NCI-H446 treated with DMSO at 0.1 percent for 48 hours (cell line): Measurements from ENCODE around the gene IRF2BP2.

Experiments used
- DNase-seq: peaks from one replicate; lab custom pipeline; 2025; lab: John Stamatoyannopoulos, UW

The IRF2BP2 gene

DNA sequence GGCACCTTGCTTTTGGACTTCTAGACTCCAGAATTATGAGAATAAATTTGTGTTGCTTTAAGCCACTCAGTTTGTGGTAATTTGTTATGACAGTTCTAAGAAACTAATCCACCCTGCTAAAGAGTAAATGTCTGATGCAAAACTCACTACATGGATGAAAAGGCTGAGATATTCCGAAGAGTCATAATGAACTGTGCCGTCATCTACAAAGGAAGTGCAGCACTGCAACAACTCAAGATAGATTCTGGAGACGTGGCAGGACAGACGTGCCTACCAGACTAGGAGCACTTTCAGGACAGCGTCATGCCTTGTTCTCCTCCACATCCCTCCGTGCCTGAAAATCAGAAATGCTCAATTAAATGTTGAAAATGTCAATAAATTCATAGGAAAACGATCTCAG is 24.4 kb upstream of the IRF2BP2 start:
- no peak for DNase-seq

DNA sequence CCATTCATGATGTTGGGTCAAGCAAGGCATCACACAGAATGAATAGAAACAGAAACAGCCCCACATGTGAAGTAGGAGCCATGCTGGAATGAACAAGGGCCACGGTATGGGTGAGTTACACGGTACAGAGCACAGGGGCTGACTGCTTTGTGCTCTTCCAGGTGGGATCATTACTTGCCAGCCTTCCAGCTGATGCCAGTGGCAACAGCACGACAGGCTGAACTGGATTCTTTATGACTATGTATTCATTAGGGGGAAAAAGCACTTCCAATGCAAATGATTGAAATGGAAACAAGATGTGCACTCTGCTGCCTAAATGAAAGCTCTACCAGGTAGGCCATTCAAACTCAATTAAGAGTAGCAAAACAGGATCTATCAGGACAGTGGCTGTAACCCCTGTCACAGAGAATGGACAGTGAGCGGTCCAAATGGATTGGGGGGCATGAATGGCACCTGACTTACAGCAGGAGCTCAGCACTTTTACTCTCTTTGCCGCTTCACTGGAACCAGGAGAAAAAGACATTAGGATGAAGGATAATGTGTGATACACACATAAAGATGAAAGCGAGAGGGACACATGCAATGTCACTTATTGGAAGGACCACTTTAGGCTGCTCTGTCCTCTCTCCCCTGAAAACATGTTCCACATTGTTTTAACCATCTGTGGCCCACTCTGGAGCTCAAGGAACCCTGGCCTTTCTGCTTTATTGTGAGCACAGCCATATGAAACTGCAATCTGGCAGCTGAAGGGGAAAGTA is 23.4 kb upstream of the IRF2BP2 start:
- DNase-seq, result no peak

DNA sequence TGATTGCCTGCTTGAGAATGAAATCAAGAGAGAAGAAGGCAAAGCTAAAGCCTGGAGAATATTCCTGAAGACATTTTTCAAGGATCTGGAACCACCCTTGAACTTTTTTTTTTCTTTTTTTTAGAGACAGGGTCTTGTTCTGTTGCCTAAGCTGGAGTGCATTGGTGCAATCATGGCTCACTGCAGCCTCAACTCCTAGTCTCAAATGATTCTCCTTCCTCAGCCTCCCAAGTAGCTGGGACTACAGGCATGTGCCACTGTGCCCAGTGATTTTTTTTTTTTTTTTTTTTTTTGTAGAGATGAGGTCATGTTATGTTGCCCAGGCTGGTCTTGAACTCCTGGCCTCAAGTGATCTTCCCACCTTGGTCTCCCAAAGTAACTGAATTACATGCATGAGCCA is 22.2 kb upstream of the IRF2BP2 start:
- no peak for DNase-seq

DNA sequence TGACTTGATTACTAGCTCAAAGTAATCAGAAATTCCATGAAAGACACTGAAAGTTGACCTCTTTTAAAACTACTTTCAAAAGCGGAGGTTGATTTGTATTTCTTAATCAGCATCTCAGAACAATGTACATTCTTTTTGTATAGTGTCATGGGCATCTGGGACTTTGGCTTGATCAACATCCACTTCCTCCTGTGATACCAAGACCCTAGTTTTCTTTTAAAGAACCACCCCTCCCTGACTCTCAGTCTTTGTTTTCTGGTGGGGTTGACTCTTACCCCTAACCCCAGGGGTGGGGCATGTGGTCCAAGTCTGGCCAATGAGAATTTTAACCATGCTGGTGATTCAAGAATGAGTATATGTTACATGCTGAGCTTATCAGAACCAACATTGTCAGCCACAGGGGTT is 21.7 kb upstream of the IRF2BP2 start:
- DNase-seq, result no peak

DNA sequence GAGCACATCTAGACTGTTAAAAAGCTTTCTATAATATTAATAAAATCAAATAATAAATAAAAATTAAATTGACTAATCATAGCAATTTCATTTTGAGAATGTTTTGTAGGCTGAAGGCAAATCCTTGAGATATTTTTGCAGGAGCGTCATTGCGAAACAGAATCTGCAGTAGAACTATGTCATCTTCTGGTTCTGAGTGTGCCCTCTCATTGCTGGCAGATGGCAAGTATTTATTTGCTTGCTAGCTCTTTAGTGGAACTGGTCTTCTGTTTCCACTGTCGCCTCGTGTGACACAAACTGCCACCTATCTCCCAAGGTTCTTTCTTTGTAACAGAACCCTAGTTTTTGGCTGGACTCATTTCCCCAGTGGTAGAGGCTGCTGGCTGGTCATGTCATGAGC is 19.0 kb upstream of the IRF2BP2 start:
- DNase-seq, result no peak

DNA sequence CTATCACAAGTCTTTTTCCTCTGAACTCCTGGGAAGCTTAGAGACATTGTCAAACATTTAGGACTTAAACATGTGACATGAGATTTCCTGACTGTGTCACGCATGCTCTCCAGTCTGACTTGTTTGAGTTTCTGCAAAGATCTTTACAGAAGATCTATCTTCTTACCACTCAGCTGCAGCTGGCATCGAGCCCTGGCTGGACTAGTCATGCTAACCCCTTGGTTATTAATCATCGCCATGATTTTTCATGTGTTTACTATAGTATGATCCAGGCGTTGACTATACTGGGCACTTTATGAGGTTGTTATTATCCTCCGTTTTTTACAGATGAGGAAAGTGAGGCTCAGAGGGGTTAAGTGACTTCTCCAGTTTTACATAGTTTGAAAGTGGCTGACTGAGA is 18.1 kb upstream of the IRF2BP2 start:
- peak; percentile 20 for DNase-seq

GRCh38 chr1:234627009-234627950 is 17.3 kb upstream of the IRF2BP2 start:
- DNase-seq, result no peak

GRCh38 chr1:234626391-234626790 is 16.4 kb upstream of the IRF2BP2 start:
- DNase-seq, result no peak

GRCh38 chr1:234624724-234625117 is 14.7 kb upstream of the IRF2BP2 start:
- DNase-seq, result no peak

DNA sequence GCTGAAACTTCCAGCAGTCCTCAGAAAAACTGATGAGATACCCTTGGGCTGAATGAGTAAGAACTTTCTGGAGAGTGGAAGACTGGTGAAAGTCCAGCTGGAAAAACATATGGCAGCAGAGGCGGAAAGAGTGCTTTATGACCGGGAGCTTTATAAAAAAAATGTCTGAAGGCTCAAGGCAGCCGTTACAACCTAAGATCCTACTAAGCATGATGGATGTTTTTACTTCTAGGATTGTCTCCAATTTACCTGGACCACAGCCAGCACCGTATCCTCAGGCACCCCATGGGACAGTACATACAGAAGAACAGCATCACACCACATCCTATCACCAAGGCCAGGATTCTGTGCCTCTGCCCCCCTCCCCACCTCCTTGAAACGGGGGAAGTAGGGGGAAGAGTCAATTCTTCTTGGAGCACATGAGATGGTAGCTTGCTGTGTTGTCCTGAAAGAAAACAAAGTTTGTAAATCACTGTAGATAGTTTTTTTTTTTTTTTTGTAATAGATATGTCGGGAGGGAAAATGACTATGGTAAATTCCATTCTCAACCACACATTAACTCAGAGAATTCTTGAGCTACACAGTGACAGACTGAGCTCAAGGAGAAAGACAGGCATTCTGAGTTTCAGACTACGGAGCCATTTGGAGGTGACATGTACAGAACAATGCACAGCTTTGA is 11.8 kb upstream of the IRF2BP2 start:
- DNase-seq, result peak; percentile 77

DNA sequence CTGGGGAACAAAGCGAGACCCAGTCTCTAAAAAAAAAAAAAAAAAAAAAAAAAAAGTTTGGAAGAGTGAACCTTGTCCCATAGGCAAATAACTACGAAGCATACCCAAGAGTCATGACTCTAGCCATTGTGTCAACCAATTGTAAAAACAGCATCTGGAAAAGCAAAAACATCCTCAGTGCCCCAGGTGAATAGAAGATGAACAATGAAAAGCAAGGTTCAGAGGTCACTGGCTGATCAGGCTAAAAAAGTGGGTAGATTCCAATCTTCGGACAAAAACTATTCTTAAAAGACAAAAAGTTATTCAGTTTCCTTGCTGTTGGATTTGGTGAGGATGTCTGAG is 11.1 kb upstream of the IRF2BP2 start:
- no peak for DNase-seq

DNA sequence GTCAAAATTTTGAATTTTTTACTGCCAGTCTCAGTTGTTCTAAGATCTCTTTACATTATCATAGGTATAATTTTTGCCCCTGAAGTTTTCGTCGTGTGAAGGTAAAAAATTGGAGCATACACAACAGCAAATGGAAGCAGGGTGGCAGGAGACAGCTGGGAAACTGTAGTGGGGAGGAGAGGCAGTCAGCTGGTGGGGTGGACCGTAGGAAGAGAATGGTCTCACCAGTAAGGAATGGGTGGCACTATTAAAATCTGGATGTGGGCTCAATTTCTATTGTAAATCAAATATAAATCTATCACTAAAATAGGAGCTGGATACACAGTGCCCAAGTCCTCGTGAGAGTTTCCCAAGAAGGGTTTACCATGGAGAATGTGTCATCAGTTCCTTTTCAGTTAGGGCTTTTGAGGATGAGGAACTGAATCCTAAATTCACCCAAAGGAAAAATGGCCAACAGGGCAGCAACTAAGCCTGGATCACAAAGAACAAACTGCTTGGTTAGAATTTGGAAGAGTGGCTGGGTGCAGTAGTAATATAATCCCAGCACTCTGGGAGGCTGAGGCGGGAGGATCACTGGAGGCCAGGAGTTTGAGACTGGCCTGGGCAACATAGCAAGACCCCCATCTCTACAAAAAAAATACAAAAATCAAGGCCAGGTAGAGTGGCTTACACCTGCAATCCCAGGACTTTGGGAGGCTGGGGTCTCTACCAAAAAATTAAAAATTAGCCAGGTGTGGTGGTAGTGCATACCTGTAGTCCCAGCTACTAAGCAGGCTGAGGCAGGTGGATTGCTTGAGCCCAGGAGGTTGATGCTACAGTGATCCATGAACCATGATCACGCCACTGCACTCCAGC is 10.5 kb upstream of the IRF2BP2 start:
- DNase-seq, result no peak

- peak; percentile 65 for DNase-seq
These were observed 9.8 kb upstream of the IRF2BP2 start for GRCh38 chr1:234619794-234620247.

DNA sequence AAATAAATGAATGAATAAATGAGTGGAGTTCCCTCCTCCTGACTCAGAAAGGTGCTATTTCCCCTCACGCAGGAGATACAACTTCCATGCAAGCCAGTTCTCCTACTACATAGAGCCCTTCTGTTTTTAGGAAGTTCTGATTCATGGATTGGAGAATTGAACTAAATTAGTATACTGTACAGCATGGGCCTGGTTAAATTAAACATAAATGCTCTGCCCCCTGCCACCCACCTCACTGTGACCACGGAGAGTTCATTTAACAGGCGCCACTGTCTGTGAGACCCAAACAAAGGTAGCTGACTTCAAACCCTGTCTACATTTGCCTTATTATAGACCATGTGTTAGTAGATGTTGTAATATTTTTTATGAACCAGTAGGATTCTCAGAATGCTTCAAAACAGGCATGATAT is 9.1 kb upstream of the IRF2BP2 start:
- no peak for DNase-seq

DNA sequence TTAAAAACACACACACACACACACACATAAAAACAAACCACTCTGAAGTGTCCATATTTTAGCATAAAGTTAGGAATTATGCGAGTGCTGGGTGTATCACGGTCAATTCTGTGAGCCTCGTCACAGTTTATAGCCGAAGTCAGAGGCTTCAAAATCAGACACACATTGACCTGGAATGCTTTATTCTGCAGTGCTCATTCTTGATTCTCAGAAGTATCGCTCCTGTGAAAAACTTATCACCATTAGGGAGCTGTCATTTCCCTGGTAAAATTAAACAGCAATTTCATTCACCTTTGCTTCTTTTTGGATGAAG is 8.7 kb upstream of the IRF2BP2 start:
- no peak for DNase-seq

DNA sequence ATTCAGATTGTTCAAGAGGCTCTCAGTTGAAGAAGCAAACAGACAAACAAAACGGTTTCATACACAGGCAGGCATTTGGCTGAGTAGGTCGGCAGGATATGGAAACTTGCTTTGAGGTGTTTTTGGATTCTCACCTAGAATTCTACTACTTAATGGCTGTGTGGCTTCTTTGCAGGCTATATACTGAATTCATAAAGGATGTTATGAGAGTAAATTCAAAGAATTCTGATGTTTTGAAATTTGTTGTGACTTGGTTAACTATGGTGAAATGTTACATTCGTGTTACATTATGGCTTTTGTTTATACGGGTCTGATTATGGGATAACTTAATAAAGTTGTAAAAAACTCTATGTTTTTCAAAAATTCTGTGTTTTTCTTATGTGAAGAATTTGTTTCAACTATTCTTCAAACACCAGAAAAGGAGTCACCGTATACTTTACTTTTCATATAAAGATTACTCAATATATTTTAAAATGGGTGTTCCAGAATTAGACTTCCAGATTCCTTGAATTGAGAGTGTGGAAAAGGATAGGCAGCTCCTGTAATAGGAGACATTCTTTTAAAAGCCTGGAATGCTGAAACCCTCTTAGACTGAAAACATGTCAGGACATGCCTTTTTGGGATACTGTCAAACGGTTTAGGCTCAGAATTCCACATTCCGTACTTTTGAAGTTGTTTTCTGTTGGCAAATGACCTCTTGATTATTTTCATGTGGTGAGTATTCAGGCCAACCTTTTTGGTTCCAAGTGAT is 8.2 kb upstream of the IRF2BP2 start:
- peak; percentile 88 for DNase-seq

- DNase-seq, result no peak
These were observed 7.4 kb upstream of the IRF2BP2 start for GRCh38 chr1:234617131-234617985.

DNA sequence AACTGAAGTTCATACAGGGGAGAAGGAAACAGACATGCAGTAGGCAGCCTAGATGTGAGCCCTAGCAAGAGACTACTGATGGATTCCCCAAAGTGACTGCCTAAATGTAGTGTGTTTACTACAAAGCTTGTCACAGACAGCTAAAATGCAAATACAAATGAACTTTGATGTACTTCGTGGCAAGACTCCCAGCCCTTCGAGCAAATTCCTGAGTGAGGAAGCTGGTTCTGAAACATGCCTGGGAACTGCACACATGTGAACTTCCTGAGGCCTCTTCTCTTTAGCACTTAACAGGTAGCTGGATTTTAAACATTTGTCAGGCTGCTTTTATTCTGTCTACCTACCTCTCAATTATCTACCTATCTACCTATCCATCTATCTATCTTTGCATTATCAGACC is 6.7 kb upstream of the IRF2BP2 start:
- DNase-seq, result no peak

DNA sequence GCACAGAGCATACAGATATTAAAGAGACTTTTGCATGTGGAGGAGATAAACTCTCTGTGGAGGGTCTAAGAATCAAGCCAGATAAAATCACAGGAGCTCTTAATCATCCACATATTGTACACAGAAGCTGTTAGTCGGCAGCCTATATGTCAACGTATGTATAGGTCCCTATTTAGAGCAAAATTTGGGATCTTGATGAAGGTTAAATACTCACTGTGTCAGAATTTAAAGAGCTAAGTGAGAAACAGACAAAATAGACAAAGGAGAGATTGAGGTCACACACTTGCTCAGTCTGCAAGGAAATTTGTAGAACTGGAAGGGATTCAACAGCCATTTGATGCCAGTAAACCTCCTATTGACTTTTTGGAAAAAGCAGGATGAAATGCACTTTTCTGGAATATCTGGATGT is 4.1 kb upstream of the IRF2BP2 start:
- DNase-seq, result peak; percentile 45
